GM12801 (cell line): Measurements from ENCODE around the gene KCNJ4.

Source experiments
- CTCF ChIP-seq: IDR thresholded peaks from one replicate; pipeline ENCODE4 v1.5.1; 2011; ENCODE audit warnings: control low read depth; ENCODE audit not compliant: insufficient read length; ENCODE audit errors: extremely low read depth

Gene KCNJ4

GRCh38 chr22:38454353-38455075 is 485 bp downstream of the KCNJ4 start:
- TF ChIP-seq CTCF, result no peak

- TF ChIP-seq CTCF, result no peak
These were observed 1.0 kb downstream of the KCNJ4 start for GRCh38 chr22:38453996-38454352.

GRCh38 chr22:38453066-38453672 is 1.8 kb downstream of the KCNJ4 start:
- no peak for TF ChIP-seq CTCF

- no peak for TF ChIP-seq CTCF
These were observed 2.5 kb downstream of the KCNJ4 start for GRCh38 chr22:38452373-38453065.

GRCh38 chr22:38451864-38452263 is 3.1 kb downstream of the KCNJ4 start:
- no peak for TF ChIP-seq CTCF

GRCh38 chr22:38451404-38451803 is 3.6 kb downstream of the KCNJ4 start:
- TF ChIP-seq CTCF, result no peak

- no peak for TF ChIP-seq CTCF
These were observed 4.7 kb downstream of the KCNJ4 start for GRCh38 chr22:38450234-38450797.
